Dendritic cell treated with granulocyte-macrophage colony-stimulating factor and Interleukin-4, amounts not matched to agents 40 ng/mL and 50 ng/mL, for 4 days (primary cell): ENCODE data around the gene MALT1.

Source experiments
- H3K27ac Mint-ChIP-seq: one replicate; pipeline ENCODE4 v1.8.0; 2022; ENCODE audit warnings: mild to moderate bottlenecking, mixed read lengths
- H3K27me3 Mint-ChIP-seq: one replicate; pipeline ENCODE4 v1.8.0; 2022; ENCODE audit warnings: mild to moderate bottlenecking, mixed read lengths
- H3K36me3 Mint-ChIP-seq: one replicate; pipeline ENCODE4 v1.8.0; 2022; ENCODE audit warnings: low read depth, mixed read lengths
- H3K4me1 Mint-ChIP-seq: one replicate; pipeline ENCODE4 v1.8.0; 2022; ENCODE audit warnings: low read depth, mixed read lengths
- H3K4me3 Mint-ChIP-seq: one replicate; pipeline ENCODE4 v1.8.0; 2022; ENCODE audit warnings: mild to moderate bottlenecking, moderate library complexity, mixed read lengths
- H3K9me3 Mint-ChIP-seq: one replicate; pipeline ENCODE4 v1.8.0; 2022; ENCODE audit warnings: mixed read lengths
- intact Hi-C: fragments of 100-400 bp; cut with micrococcal nuclease; formaldehyde crosslinking; loops from one replicate; pipeline ENCODE4 v1.15.0; 2022

MALT1 gene

GRCh38 chr18:58788470-58788869 lies 117.2 kb downstream of the MALT1 start:
- Mint-ChIP-seq H3K27ac (no peak overlapping the region), H3K4me3 (no peak overlapping the region)
- intact Hi-C loops = no loop called here

GRCh38 chr18:58788971-58789875 lies 118.0 kb downstream of the MALT1 start:
- H3K9me3 Mint-ChIP-seq = no peaks in the 10 kb centered on the region
- H3K27ac Mint-ChIP-seq = no peak overlapping the region
- H3K36me3 Mint-ChIP-seq = no peaks in the 10 kb centered on the region
- intact Hi-C loops = no loop called here
- H3K27me3 Mint-ChIP-seq = no peaks in the 10 kb centered on the region
- no peaks in the 10 kb centered on the region for H3K4me1 Mint-ChIP-seq
- no peak overlapping the region for H3K4me3 Mint-ChIP-seq

More at GRCh38 chr18:58788470-58788869, 117.2 kb downstream of the MALT1 start:
- Mint-ChIP-seq H3K9me3 (no peaks in the 10 kb centered on the region), H3K27me3 (no peaks in the 10 kb centered on the region), H3K36me3 (no peaks in the 10 kb centered on the region), H3K4me1 (no peaks in the 10 kb centered on the region)

GRCh38 chr18:58789876-58790240 lies 118.6 kb downstream of the MALT1 start:
- intact Hi-C loops = no loop called here
- no peak overlapping the region for H3K4me3 Mint-ChIP-seq
- H3K36me3 Mint-ChIP-seq = no peaks in the 10 kb centered on the region
- H3K27ac Mint-ChIP-seq = no peak overlapping the region
- H3K27me3 Mint-ChIP-seq = no peaks in the 10 kb centered on the region
- no peaks in the 10 kb centered on the region for H3K9me3 Mint-ChIP-seq
- H3K4me1 Mint-ChIP-seq = no peaks in the 10 kb centered on the region

GRCh38 chr18:58792086-58792485 lies 120.8 kb downstream of the MALT1 start:
- intact Hi-C loops = no loop called here
- Mint-ChIP-seq H3K9me3 (no peaks in the 10 kb centered on the region), H3K4me1 (no peaks in the 10 kb centered on the region), H3K36me3 (no peaks in the 10 kb centered on the region), H3K4me3 (no peak overlapping the region), H3K27ac (no peak overlapping the region), H3K27me3 (no peaks in the 10 kb centered on the region)

- no peaks in the 10 kb centered on the region for H3K36me3 Mint-ChIP-seq
- no peaks in the 10 kb centered on the region for H3K27me3 Mint-ChIP-seq
- no peaks in the 10 kb centered on the region for H3K4me1 Mint-ChIP-seq
- no peak overlapping the region for H3K4me3 Mint-ChIP-seq
- no peak overlapping the region for H3K27ac Mint-ChIP-seq
- H3K9me3 Mint-ChIP-seq = no peaks in the 10 kb centered on the region
- intact Hi-C loops = no loop called here
Observed at GRCh38 chr18:58793361-58793760, 122.1 kb downstream of the MALT1 start.

GRCh38 chr18:58796220-58796619 lies 125.0 kb downstream of the MALT1 start:
- Mint-ChIP-seq H3K9me3 (no peaks in the 10 kb centered on the region), H3K27me3 (no peaks in the 10 kb centered on the region), H3K4me1 (peaks cover 6% of the 10 kb centered on the region), H3K36me3 (no peaks in the 10 kb centered on the region), H3K27ac (no peak overlapping the region), H3K4me3 (no peak overlapping the region)
- intact Hi-C loops = no loop called here

GRCh38 chr18:58800582-58800981 lies 129.3 kb downstream of the MALT1 start:
- no peak overlapping the region for H3K4me3 Mint-ChIP-seq
- H3K4me1 Mint-ChIP-seq = peaks cover 6% of the 10 kb centered on the region
- H3K9me3 Mint-ChIP-seq = no peaks in the 10 kb centered on the region
- intact Hi-C loops = no loop called here
- H3K27me3 Mint-ChIP-seq = no peaks in the 10 kb centered on the region
- H3K27ac Mint-ChIP-seq = no peak overlapping the region
- H3K36me3 Mint-ChIP-seq = no peaks in the 10 kb centered on the region

- no peak overlapping the region for H3K27ac Mint-ChIP-seq
- no peaks in the 10 kb centered on the region for H3K36me3 Mint-ChIP-seq
- H3K27me3 Mint-ChIP-seq = no peaks in the 10 kb centered on the region
- no peaks in the 10 kb centered on the region for H3K9me3 Mint-ChIP-seq
- H3K4me3 Mint-ChIP-seq = no peak overlapping the region
- intact Hi-C loops = no loop called here
- H3K4me1 Mint-ChIP-seq = peaks cover 6% of the 10 kb centered on the region
Observed at GRCh38 chr18:58802959-58803358, 131.7 kb downstream of the MALT1 start.

GRCh38 chr18:58803978-58804377 lies 132.7 kb downstream of the MALT1 start:
- no peak overlapping the region for H3K27ac Mint-ChIP-seq
- H3K4me1 Mint-ChIP-seq = peaks cover 6% of the 10 kb centered on the region
- H3K36me3 Mint-ChIP-seq = no peaks in the 10 kb centered on the region
- H3K9me3 Mint-ChIP-seq = no peaks in the 10 kb centered on the region
- no peak overlapping the region for H3K4me3 Mint-ChIP-seq
- intact Hi-C loops = no loop called here
- H3K27me3 Mint-ChIP-seq = no peaks in the 10 kb centered on the region
